ENCODE measurements around the gene GDI1.

The GDI1 gene

DNA sequence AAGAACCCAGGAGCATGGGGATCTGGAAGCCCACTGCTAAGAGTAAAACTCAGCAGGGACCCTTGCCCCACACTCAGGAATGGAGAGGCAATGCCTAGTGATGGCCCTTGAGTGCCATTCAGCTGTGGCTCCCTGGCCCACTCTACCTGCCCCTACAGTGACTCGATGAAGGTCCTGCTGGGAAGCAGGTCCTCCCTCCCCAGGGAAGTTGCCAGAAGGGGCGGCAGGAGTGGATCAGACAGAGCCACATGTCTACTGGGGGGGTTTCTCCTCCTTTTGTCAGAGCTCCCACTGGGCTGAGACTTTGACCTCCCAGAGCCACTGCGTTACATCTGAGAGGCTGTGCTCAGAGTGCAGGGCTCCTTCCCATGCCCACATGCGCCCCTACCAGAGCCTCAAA, 52.2 kb downstream of the GDI1 start:
- WGBS (ENCODE audit: insufficient coverage, insufficient read length) = no CpG with 5 or more reads among the region's 4 CpGs
- no peak for DNase-seq (ENCODE audit: low read depth, low spot score)
- Histone ChIP-seq H3K4me3 (ENCODE audit: low read length) (no peak overlapping the region), H3K27ac (ENCODE audit: low read length) (no peak overlapping the region), H3K4me1 (ENCODE audit: control insufficient read depth, insufficient read depth, low read length) (peaks cover 2% of the 10 kb centered on the region; the same call in 1 of the 2 replicates), H3K9me3 (ENCODE audit: control insufficient read depth, insufficient read depth, low read length) (no peaks in the 10 kb centered on the region), H3K36me3 (ENCODE audit: control insufficient read depth, insufficient read depth, low read length) (peaks cover 3% of the 10 kb centered on the region; the same call in 1 of the 2 replicates), H3K27me3 (ENCODE audit: control insufficient read depth, insufficient read depth, low read length) (no peaks in the 10 kb centered on the region)

DNA sequence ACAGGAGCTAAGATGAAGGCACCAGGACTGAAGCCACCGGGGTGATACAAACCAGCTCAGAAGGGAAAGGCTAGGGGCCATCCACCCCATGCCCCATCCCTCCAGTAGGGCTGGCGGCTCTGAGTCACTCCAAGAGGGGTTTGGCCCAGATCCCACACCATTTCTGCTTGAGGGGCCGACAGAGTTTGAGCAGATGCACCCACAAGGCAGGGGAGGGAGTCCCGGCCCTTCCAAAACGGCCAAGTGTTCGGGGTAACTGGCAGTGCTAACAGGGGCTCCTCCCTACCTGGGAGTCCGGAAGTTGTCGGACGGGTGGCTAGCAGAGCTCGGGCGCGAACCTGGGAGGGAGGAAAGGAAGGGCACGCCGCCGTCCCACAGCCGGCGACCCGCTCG, 53.1 kb downstream of the GDI1 start:
- Histone ChIP-seq H3K27me3 (ENCODE audit: control insufficient read depth, insufficient read depth, low read length) (no peaks in the 10 kb centered on the region), H3K36me3 (ENCODE audit: control insufficient read depth, insufficient read depth, low read length) (no peaks in the 10 kb centered on the region; the same call in 1 of the 2 replicates), H3K27ac (ENCODE audit: low read length) (no peak overlapping the region), H3K4me1 (ENCODE audit: control insufficient read depth, insufficient read depth, low read length) (peaks cover 2% of the 10 kb centered on the region; the same call in 1 of the 2 replicates), H3K9me3 (ENCODE audit: control insufficient read depth, insufficient read depth, low read length) (no peaks in the 10 kb centered on the region), H3K4me3 (ENCODE audit: low read length) (peak overlapping the region; percentile 53; the same call in 1 of the 2 replicates)
- no CpG with 5 or more reads among the region's 19 CpGs for WGBS (ENCODE audit: insufficient coverage, insufficient read length)
- no peak for DNase-seq (ENCODE audit: low read depth, low spot score)

DNA sequence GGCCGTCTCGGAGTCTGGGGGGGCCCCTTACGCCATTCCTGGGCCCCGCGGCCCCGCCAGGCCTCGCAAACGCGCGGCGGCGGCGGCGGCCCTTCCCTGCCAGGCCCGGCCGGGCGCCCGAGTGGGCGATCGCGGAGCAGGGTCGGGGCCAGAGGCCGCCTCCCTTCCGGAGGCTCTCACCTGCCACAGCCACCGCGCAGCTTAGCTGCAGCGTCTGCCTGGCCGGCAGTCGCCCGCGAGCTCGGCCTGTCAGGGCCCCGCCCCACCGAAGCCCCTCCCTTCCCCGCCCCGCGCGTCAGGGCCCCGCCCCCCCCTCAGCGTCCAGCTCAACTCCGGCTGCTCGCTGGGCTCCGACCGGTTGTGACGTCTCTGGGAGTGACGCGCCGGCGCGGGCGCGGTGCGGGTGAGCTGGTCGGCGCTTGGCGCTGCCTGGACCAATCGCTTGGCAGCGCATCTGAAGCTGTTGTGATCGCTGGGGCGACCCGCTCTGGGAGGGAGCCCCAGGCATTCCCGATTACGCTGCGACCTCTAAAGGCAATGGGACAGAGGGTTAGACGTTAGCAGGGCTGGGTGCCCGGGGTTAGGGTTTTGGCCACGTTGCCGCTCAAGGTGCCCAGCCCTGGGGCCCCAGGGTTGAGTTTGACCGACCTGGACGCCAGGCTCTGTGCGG, 53.6 kb downstream of the GDI1 start, which contains the start of gene SLC10A3:
Gene SLC10A3 (minus strand): TSS at position 216 of the 670 bp plus-strand sequence. CDS start 1,689 bp downstream, outside the sequence.
- no CpG with 5 or more reads among the region's 71 CpGs for WGBS (ENCODE audit: insufficient coverage, insufficient read length)
- peak; percentile 78 for DNase-seq (ENCODE audit: low read depth, low spot score)
- Histone ChIP-seq H3K36me3 (ENCODE audit: control insufficient read depth, insufficient read depth, low read length) (no peaks in the 10 kb centered on the region; the same call in 1 of the 2 replicates), H3K9me3 (ENCODE audit: control insufficient read depth, insufficient read depth, low read length) (no peaks in the 10 kb centered on the region), H3K27me3 (ENCODE audit: control insufficient read depth, insufficient read depth, low read length) (no peaks in the 10 kb centered on the region), H3K27ac (ENCODE audit: low read length) (no peak within 1 kb of the TSS), H3K4me1 (ENCODE audit: control insufficient read depth, insufficient read depth, low read length) (peaks cover 2% of the 10 kb centered on the region; the same call in 1 of the 2 replicates), H3K4me3 (ENCODE audit: low read length) (peak within 1 kb of the TSS; percentile 53; the same call in 1 of the 2 replicates)

Measured in iPS DF 6.9 (cell line).